ENCODE data around the gene ANO1. TPM values are rescaled to one million over a fixed set of nuclear protein-coding genes. Genes with fewer than 3 reads are reported as not detected.

The ANO1 gene
- total RNA-seq, 4 donors from 2014 or later, result 1.1 to 27.2 (median 4.2) TPM

DNA sequence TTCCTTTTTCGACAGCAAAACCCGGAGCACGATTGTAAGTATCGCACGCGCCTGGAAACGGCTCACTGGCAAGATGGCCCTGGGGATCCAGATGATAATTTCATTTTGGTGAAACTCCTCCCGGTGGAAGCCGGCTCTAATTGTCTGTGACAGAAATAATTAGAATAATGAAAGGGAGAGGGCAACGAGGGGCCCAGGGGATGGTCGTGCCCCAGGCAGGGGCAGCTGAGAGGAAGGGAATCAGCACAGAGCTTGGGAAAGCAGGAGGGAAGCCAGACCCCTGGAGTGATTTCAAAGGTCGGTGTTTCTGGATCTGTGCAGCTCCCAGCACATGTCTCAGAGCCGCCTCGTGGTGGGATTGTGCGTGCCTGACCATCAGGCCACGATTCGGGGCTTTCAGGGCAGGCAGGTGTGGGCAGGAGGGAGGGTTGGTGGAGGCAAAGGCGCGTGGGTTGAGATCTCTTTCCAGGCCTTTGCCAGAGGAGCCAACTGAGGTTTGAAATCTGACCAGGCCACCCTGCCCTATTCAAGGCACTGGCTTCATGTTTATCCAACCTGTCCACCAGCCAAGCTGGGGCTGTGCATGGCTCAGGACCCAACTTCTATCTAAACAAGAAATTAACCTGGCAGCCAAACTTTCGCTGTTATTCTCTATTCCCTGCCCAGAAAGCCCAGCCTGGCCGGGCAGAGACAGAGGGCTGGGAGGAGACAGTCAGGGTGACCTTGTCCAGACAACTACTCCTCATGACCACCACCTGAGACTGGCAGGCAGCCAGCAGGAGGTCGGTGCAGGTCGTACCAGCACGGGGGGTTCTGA is 27.8 kb downstream of the ANO1 start:
- Histone ChIP-seq H3K27ac (no peak overlapping the region), H3K4me3 (no peak overlapping the region), H3K36me3 (no peaks in the 10 kb centered on the region), H3K27me3 (no peaks in the 10 kb centered on the region), H3K4me1 (no peaks in the 10 kb centered on the region), H3K9me3 (no peaks in the 10 kb centered on the region)
- no peak for TF ChIP-seq POLR2A (IDR thresholded peaks at IDR 0.05)
- TF ChIP-seq, protein P1, sequence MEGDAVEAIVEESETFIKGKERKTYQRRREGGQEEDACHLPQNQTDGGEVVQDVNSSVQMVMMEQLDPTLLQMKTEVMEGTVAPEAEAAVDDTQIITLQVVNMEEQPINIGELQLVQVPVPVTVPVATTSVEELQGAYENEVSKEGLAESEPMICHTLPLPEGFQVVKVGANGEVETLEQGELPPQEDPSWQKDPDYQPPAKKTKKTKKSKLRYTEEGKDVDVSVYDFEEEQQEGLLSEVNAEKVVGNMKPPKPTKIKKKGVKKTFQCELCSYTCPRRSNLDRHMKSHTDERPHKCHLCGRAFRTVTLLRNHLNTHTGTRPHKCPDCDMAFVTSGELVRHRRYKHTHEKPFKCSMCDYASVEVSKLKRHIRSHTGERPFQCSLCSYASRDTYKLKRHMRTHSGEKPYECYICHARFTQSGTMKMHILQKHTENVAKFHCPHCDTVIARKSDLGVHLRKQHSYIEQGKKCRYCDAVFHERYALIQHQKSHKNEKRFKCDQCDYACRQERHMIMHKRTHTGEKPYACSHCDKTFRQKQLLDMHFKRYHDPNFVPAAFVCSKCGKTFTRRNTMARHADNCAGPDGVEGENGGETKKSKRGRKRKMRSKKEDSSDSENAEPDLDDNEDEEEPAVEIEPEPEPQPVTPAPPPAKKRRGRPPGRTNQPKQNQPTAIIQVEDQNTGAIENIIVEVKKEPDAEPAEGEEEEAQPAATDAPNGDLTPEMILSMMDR (IDR thresholded peaks at IDR 0.05), result no peak
- no peak for DNase-seq

DNA sequence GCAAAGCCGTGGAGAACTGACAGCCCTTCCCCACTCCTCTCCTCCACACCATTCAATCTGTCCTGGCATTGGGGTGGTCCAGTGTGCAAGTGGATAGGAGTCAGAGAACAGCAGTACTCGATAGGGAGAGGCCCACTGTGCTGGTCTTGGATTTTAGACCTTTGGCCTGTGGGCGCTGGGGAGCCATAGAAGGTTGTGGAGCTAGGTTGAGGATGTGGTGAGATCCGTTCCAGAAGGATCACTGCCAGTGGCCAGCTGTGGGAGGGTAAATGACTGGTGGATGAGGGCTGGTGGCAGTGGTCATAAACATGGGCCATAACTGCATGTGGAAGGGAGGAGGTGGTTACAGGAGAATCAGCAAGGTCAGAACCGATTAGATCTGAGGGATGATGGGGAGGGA is 28.6 kb downstream of the ANO1 start:
- Histone ChIP-seq H3K27ac (no peak overlapping the region), H3K4me1 (peaks cover 0 to 2% (median 0%) of the 10 kb centered on the region in 4 donors), H3K9me3 (no peaks in the 10 kb centered on the region), H3K4me3 (no peak overlapping the region), H3K36me3 (no peaks in the 10 kb centered on the region), H3K27me3 (no peaks in the 10 kb centered on the region)
- TF ChIP-seq, protein P1 (IDR thresholded peaks at IDR 0.05), result no peak
- TF ChIP-seq POLR2A (IDR thresholded peaks at IDR 0.05), result no peak
- DNase-seq, result no peak

DNA sequence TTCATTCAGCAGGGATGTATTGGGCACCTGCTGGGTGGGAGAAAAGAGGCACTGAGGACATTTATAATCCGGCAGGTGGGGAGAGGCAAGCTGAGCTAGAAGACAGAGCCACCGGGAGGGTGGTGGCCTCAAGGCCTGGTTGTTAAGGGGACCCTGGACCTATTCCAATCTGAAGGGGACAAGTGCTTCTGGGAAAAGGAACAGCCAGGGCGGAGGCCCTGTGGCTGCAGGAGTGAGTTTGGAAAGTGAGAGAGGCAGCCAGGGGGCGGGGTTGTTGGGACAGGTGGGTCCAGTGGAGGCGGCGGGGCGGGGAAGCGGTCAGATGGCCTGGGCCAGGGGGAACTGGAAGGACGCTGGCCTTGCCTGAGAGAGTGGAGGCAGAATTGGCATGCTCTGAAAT is 29.1 kb downstream of the ANO1 start:
- DNase-seq, result no peak
- Histone ChIP-seq H3K4me3 (no peak overlapping the region), H3K27me3 (no peaks in the 10 kb centered on the region), H3K27ac (no peak overlapping the region), H3K36me3 (no peaks in the 10 kb centered on the region), H3K4me1 (peaks cover 0 to 6% (median 0%) of the 10 kb centered on the region in 4 donors), H3K9me3 (no peaks in the 10 kb centered on the region)
- TF ChIP-seq, protein P1 (IDR thresholded peaks at IDR 0.05), result no peak
- no peak for TF ChIP-seq POLR2A (IDR thresholded peaks at IDR 0.05)

DNA sequence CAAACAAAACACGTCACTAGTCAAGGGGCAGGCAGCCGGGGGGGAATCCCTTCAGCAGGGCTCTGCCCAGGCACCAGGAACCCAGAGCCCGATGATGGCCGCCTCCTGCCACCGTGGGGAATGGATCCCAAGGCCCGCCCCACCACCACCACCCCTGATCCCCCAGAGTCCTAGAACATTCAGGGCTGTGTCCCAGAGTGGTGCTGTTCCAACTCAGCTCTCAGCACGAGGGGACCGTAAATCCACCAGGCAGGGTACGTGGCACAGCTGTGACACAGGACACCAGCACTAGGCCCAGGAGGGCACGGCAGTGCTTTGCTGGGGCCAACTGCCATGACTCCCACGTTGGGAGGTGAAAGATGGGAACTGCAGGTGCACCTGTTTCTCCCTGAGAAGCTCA is 29.6 kb downstream of the ANO1 start:
- Histone ChIP-seq H3K36me3 (no peaks in the 10 kb centered on the region), H3K27ac (no peak overlapping the region)
- TF ChIP-seq POLR2A (IDR thresholded peaks at IDR 0.05), result no peak
- TF ChIP-seq, protein P1 (IDR thresholded peaks at IDR 0.05), result no peak

DNA sequence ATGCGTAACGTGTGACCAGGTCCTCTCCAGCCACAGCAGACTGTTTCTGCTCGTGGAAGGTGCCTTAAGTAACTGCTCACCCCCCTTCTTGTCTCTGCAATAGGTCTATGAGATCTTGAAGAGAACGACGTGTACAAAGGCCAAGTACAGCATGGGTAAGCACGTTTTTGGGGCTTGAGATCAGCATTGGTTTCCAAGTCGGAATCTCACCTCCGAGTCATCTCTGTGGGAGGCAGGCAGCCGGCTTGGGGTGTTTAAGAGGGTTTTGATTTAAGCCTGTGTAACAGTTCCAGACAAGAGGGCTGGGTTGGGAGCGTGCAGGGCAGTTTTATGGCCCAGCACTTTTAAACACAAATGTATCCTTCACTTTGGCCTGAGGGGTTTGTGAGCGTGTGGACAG is 30.1 kb downstream of the ANO1 start:
- Histone ChIP-seq H3K9me3 (no peaks in the 10 kb centered on the region), H3K36me3 (no peaks in the 10 kb centered on the region), H3K4me1 (peaks cover 0 to 7% (median 0%) of the 10 kb centered on the region in 4 donors), H3K27ac (no peak overlapping the region), H3K4me3 (no peak overlapping the region), H3K27me3 (no peaks in the 10 kb centered on the region)
- TF ChIP-seq POLR2A (IDR thresholded peaks at IDR 0.05), result no peak
- TF ChIP-seq, protein P1 (IDR thresholded peaks at IDR 0.05), result no peak
- no peak for DNase-seq

More for the DNA sequence above, 29.6 kb downstream of the ANO1 start:
- H3K27me3 ChIP-seq, result no peaks in the 10 kb centered on the region
- H3K4me3 ChIP-seq, result no peak overlapping the region
- peaks cover 0 to 7% (median 0%) of the 10 kb centered on the region in 4 donors for H3K4me1 ChIP-seq
- DNase-seq, result no peak
- H3K9me3 ChIP-seq, result no peaks in the 10 kb centered on the region

Measured in Peyer's patch (tissue), 4 donors.